ENCODE data around the gene WDR93.

The WDR93 gene

DNA sequence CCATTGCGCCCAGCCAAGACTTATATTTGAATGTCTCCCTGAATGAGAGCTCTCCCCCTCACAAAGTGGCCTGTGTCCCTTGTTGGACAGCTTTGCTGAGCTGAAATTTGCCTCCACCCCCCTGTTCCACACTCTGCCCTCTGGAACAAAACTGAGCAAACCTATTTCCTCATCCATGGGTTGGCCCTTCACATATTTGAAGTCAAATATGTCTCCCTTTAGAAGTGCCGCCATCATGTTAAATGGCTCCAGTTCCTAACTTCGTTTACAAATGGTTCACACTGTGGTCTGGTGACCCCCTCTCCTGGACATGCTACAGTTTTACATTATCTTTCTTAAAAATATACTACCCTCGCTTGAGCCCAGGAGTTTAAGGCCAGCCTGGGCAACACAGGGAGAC is 16.1 kb upstream of the WDR93 start:
- TF ChIP-seq, protein P1, sequence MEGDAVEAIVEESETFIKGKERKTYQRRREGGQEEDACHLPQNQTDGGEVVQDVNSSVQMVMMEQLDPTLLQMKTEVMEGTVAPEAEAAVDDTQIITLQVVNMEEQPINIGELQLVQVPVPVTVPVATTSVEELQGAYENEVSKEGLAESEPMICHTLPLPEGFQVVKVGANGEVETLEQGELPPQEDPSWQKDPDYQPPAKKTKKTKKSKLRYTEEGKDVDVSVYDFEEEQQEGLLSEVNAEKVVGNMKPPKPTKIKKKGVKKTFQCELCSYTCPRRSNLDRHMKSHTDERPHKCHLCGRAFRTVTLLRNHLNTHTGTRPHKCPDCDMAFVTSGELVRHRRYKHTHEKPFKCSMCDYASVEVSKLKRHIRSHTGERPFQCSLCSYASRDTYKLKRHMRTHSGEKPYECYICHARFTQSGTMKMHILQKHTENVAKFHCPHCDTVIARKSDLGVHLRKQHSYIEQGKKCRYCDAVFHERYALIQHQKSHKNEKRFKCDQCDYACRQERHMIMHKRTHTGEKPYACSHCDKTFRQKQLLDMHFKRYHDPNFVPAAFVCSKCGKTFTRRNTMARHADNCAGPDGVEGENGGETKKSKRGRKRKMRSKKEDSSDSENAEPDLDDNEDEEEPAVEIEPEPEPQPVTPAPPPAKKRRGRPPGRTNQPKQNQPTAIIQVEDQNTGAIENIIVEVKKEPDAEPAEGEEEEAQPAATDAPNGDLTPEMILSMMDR (IDR thresholded peaks at IDR 0.05; ENCODE audit: low read length): no peak
- TF ChIP-seq EZH2phosphoT487 (IDR thresholded peaks at IDR 0.05; ENCODE audit: low read length): no peak
- TF ChIP-seq EZH2 (optimal IDR thresholded peaks at IDR 0.05; ENCODE audit: low read depth, low read length): no peak
- no peak overlapping the region for H3K9ac ChIP-seq (ENCODE audit: low read length)

GRCh38 chr15:89675606-89676005 is 15.0 kb upstream of the WDR93 start:
- Histone ChIP-seq H3K9me2 (replicated peaks; ENCODE audit: insufficient read depth, low read length) (no peaks in the 10 kb centered on the region), H3K4me1 (ENCODE audit: low read length) (no peaks in the 10 kb centered on the region), H3K4me3 (ENCODE audit: low read length) (no peak overlapping the region), H3K79me2 (ENCODE audit: low read length) (no peaks in the 10 kb centered on the region), H3K36me3 (replicated peaks; ENCODE audit: insufficient read depth, low read length) (no peaks in the 10 kb centered on the region), H3K27ac (ENCODE audit: low read length) (no peak overlapping the region), H3F3A (ENCODE audit: insufficient read depth, low read length) (no peaks in the 10 kb centered on the region), H2AFZ (ENCODE audit: low read length) (no peak overlapping the region), H3K9me3 (replicated peaks; ENCODE audit: insufficient read depth, low read length) (no peaks in the 10 kb centered on the region), H3K27me3 (replicated peaks; ENCODE audit: insufficient read depth, low read length) (no peaks in the 10 kb centered on the region), H4K20me1 (ENCODE audit: insufficient read depth, low read length) (no peaks in the 10 kb centered on the region), H3K4me2 (ENCODE audit: low read depth, low read length) (no peak overlapping the region), H3K9ac (ENCODE audit: low read length) (no peak overlapping the region)
- DNase-seq: no peak
- TF ChIP-seq EZH2 (optimal IDR thresholded peaks at IDR 0.05; ENCODE audit: low read depth, low read length): no peak
- TF ChIP-seq, protein P1 (IDR thresholded peaks at IDR 0.05; ENCODE audit: low read length): no peak
- no peak for TF ChIP-seq EZH2phosphoT487 (IDR thresholded peaks at IDR 0.05; ENCODE audit: low read length)

More for the DNA sequence above, 16.1 kb upstream of the WDR93 start:
- no peak overlapping the region for H3K27ac ChIP-seq (ENCODE audit: low read length)
- no peaks in the 10 kb centered on the region for H3K9me2 ChIP-seq (replicated peaks; ENCODE audit: insufficient read depth, low read length)
- no peaks in the 10 kb centered on the region for H3K79me2 ChIP-seq (ENCODE audit: low read length)
- DNase-seq: no peak
- H3K36me3 ChIP-seq (replicated peaks; ENCODE audit: insufficient read depth, low read length): no peaks in the 10 kb centered on the region
- no peaks in the 10 kb centered on the region for H3K27me3 ChIP-seq (replicated peaks; ENCODE audit: insufficient read depth, low read length)
- H3F3A ChIP-seq (ENCODE audit: insufficient read depth, low read length): no peaks in the 10 kb centered on the region
- H4K20me1 ChIP-seq (ENCODE audit: insufficient read depth, low read length): no peaks in the 10 kb centered on the region
- no peak overlapping the region for H2AFZ ChIP-seq (ENCODE audit: low read length)
- H3K4me2 ChIP-seq (ENCODE audit: low read depth, low read length): no peak overlapping the region
- no peak overlapping the region for H3K4me3 ChIP-seq (ENCODE audit: low read length)
- H3K9me3 ChIP-seq (replicated peaks; ENCODE audit: insufficient read depth, low read length): no peaks in the 10 kb centered on the region
- H3K4me1 ChIP-seq (ENCODE audit: low read length): no peaks in the 10 kb centered on the region

DNA sequence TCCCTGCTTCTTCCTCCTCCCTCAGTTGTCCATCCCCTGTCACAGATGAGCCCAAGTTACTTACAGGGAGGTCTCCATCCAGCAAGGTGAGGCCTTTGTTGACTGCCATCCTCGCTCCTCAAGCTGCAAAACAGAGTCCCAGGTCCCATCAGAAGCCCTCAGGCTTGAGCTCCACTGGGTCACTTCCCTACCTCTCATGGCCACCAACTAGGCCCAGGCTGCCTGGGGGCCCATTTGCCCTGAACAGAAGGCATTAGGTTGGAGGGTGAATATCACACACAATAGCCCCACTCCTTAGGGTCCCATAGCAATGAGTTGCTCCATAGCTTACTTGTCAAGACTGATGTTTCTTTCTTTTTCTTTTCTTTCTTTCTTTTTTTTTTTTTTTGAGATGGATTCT is 13.2 kb upstream of the WDR93 start:
- no peak for DNase-seq
- no peak overlapping the region for H3K4me2 ChIP-seq (ENCODE audit: low read depth, low read length)
- no peaks in the 10 kb centered on the region for H3K36me3 ChIP-seq (replicated peaks; ENCODE audit: insufficient read depth, low read length)
- no peaks in the 10 kb centered on the region for H3F3A ChIP-seq (ENCODE audit: insufficient read depth, low read length)
- no peaks in the 10 kb centered on the region for H4K20me1 ChIP-seq (ENCODE audit: insufficient read depth, low read length)
- no peaks in the 10 kb centered on the region for H3K9me2 ChIP-seq (replicated peaks; ENCODE audit: insufficient read depth, low read length)
- no peak overlapping the region for H2AFZ ChIP-seq (ENCODE audit: low read length)
- no peak overlapping the region for H3K9ac ChIP-seq (ENCODE audit: low read length)
- no peaks in the 10 kb centered on the region for H3K79me2 ChIP-seq (ENCODE audit: low read length)
- no peak for TF ChIP-seq EZH2 (optimal IDR thresholded peaks at IDR 0.05; ENCODE audit: low read depth, low read length)
- TF ChIP-seq, protein P1 (IDR thresholded peaks at IDR 0.05; ENCODE audit: low read length): no peak
- no peak for TF ChIP-seq EZH2phosphoT487 (IDR thresholded peaks at IDR 0.05; ENCODE audit: low read length)
- no peak overlapping the region for H3K27ac ChIP-seq (ENCODE audit: low read length)
- no peaks in the 10 kb centered on the region for H3K9me3 ChIP-seq (replicated peaks; ENCODE audit: insufficient read depth, low read length)
- no peaks in the 10 kb centered on the region for H3K27me3 ChIP-seq (replicated peaks; ENCODE audit: insufficient read depth, low read length)
- H3K4me3 ChIP-seq (ENCODE audit: low read length): no peak overlapping the region
- H3K4me1 ChIP-seq (ENCODE audit: low read length): no peaks in the 10 kb centered on the region

Measured in MM.1S (cell line).